Ureter (tissue), 1 donor: ENCODE results near the gene CAMK1G. TPM values are rescaled to one million over a fixed set of nuclear protein-coding genes. Genes with fewer than 3 reads are reported as not detected.
A peak's percentile ranks its signal among the peaks of the same experiment; 100 is the strongest.

Experiments
- DNase-seq: peaks from one replicate; pipeline ENCODE4 v3.0.0-alpha.2; 2020; ENCODE audit warnings: low spot score
- total RNA-seq: library from RNA; stranded (reverse); gene quantifications from one replicate; pipeline ENCODE4 v1.2.4, GENCODE V29; 2023
- donor health status: DM: yes; HTN: yes; CAD: no.

Gene CAMK1G
- total RNA-seq, 1 donor from 2014 or later, result 0.68 TPM

GRCh38 chr1:209619696-209620486, 36.4 kb downstream of the CAMK1G start:
- no peak for DNase-seq

DNA sequence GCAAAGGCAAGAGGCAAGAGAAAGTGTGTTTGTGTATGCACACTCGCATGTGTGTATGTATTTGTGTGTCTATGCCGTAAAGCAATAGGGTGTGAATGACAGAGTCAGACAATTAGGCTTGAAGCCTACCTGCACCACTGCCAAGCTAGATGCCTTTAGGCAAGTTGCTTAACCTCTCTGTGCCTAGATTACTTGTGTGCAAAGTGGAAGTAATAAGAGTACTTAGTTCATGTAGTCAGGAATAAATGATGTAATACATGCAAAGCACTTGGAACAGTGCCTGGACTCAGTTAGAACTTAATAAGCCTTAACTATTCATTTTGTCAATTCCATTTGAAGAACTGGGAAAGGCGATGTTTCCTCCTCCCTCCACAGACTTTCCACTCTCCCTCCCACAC, 37.0 kb downstream of the CAMK1G start:
- DNase-seq, result no peak

DNA sequence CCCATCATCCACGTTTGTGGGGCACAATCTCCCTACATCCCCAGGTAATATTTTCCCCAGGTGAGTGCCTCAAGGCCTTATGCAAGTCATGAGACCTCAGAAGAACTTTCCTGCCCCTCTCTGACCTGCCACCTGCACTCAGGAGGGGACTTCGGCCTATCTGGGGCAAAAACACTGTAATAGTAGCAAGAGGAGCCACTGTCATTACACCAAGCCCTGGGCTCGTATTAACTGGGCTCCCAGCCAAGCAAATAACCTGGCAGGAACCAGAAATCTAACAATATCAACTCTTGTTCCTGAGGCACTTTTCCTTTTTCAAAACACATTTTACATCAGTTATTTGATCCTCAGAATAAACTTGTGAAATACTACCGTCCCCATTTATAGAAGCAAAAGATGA, 37.8 kb downstream of the CAMK1G start:
- no peak for DNase-seq

- no peak for DNase-seq
These were observed 38.5 kb downstream of the CAMK1G start for GRCh38 chr1:209621741-209622655.

- DNase-seq, result no peak
These were observed 39.6 kb downstream of the CAMK1G start for GRCh38 chr1:209622841-209623829.

DNA sequence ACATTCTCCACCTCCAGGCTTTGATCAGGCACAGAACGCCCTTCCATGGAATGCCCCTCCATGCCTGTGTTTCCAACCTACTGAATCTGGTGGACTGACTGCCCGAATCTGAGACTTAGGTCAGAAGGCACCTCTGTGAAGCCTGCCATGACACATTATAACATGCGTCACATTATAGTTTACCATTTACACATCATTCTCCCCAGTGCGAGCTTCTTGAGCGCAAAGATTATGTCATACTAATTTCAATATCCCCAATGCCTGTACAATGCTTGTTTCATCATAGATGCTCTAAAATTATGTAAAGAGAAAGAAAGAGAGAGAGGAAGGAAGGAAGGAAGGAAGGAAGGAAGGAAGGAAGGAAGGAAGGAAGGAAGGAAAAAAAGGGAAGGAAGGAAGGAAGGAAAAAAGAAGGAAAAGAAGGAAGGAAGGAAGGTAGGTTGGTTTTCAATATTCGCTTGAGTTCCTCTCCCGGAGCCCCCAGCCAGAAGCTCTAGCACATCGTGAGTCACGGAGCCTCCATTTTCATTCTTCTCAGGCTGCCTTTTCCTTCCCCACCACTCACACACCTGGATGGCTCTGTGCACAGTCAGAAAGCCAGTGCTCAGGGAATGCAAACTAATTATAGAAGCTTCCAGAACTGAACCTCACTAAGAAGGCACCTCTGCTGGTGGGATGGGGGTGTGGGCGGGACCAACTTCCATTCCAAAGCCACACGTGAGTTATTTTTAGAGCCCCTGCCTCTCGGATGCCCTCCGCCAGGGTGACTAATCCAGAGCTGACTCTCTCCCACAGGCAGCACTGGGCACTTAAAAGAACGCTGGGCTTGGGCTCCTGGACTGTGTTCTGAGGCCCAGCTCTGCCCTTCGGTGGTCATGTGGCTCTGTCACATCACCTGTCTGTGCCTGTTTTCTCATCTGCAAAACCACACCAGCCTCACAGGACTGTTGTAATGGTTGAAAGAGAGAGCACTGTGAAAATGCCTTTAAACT, 41.3 kb downstream of the CAMK1G start:
- no peak for DNase-seq

DNA sequence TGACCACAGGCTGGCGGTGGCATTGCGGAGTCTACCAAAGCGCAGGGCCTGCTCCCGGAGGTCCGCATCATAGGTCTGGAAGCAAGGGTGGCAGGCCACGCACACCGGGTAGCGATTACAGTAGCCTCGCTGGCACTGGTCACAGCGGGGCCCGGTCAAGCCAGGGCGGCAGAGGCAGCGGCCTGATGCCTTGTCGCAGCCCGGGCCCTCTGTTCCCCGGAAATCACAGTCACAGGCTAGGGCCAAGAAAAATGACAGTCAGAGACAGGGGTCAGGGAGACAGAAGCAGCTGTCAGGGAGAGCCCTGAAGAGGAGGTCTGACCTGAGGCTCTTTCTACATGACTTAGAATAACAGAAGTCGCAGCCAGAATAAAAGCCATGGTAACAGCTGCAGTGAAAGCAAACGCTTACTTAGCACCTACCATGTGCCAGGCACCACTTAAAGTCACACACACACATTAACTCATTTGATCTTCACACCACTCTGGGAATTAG, 42.3 kb downstream of the CAMK1G start:
- DNase-seq, result no peak

DNA sequence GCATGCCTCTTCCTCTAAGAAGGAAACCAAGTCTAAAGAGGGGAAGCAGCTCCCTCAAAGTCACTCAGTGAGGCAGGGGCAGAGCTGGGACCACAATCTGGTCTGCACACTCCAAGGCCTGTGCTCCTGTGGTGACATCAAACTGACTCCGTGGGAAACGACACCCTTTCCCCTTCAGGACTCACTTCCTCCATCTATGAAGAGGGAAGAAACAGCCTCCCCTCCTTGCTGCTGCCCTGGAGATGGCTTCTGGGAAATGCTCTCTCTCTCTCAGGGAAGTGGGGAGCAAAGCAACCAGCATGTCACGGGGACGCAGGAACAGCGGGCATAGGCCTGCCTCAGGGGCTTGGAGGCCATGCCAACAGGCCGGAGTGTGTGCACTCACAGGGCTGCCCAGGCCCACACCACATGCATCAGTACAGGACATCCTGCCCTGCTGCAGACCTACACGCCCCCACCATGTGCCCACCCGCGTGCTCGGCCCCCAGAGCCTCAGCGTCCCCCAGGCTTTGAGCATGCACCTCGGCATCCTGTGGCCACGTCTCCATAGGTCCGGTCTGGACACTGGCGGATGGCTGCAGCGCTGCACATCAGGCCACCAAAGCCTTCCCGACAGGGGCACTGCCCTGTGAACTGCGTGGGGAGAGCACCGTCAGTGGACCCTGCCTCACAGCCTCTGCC, 43.0 kb downstream of the CAMK1G start:
- DNase-seq, result no peak

DNA sequence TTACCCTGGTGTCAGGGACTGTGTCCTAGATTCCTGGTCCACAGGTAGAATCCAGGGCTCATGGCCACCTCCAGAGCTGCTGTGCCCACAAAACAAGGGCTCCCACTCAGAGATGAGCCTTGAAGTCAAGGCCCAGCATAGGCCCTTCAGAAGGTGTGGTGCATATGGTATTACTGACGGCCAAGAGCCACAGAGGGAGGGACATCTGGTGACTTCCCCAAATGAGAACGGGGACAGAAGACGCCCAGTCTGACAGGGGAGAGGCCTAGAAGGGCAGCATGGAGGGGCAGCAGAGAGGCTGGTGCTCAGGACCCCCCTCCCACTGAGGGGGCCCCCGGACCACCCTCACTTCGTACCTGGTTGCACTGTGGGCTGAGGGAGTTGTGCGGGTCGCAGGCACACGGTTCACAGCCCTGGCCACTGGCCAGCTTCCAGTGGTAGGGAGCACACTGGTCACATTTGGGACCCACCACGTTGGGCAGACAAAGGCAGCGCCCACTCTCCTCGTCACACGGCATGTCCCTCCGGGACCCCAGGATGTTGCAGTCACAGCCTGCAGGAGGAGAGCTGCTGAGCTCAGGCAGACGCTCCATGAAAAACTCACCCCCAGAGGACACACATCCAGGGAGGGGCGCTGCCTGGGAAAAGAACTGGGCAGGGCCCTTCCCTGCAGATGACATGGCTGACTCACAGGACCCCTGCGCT, 43.7 kb downstream of the CAMK1G start:
- no peak for DNase-seq

DNA sequence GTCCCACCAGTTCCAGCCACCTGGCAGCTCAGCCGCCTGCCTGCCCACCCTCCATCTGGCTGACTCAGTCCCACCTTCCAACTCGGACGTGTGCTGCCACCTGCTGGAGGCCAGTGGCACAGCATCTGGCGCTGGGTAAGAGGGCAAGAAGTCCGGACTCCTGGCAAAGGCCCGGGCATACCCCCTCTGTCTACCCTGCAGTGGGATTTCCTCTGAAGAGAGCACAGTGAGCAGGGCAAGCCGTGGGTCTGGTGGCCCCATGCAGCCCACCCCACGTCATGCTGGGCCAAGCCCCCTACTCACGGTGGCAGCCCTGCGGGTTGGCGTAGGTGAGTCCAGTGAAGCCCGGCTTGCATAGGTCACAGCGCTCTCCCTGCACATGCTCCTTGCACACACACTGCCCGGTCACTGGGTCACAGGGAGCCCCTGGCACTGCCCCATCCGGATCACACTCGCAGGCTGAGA, 44.2 kb downstream of the CAMK1G start:
- peak; percentile 63 for DNase-seq

DNA sequence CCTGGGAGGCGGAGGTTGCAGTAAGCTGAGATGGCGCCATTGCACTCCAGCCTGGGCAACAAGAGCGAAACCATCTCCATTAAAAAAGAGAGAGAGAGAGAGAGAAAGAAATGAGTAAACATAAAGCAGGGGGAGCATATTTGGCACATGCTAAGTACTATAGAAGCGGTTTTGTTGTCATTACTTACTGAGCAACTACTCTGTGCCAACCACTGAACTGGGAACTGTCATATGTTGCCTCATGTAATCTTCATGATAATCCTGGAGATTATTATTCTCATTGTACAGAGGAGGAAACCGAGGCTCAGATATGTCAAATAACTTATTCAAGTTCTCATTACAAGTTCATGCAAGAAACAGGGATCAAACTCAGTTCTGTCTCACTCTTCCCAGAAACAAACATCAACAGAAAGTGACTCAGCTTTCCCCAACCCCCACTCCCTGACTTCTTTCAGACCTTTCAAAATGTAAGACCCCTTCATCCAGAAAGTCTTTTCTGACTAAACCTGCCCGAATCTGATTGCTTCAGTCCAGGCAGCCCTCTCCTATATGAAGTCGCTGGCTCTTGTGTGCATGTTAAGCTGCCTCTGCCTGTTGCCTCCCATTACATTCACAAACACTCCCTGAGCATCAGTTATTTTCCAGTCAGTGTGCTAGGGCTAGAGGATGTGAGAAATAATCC, 45.2 kb downstream of the CAMK1G start:
- DNase-seq, result no peak

- no peak for DNase-seq
These were observed 46.3 kb downstream of the CAMK1G start for GRCh38 chr1:209629621-209630382.

- no peak for DNase-seq
These were observed 47.1 kb downstream of the CAMK1G start for GRCh38 chr1:209630383-209631225.

DNA sequence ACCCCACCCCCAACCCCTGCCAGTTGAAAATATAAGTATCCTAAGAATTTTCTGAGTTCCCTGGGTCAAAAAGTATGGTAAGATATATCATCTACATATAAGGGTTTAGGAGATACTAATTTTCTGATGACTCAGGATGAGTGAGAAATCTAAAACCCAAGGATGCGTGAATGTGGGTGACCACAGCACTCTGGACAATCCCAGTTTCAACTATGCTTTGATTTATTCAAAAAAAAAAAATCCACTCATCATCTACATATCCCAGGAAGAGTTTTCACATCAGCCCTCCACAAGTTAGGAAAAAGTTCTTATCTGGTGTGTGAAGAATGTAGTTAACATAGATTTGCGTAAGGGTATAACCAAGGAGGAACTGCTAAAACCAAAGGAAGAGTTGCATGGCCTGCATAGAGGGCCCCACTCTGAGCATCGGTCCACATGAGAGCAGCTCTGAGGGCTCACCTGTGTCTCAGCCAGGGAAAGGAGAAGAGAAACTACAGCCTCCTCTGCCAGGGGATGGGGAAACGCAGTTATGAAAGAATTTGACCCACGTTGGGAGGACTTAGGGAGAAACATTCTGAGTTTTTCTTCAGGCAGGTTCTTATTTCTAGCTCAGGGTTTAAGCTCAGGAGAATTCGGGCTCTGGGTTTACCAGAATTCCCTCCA, 50.0 kb downstream of the CAMK1G start:
- no peak for DNase-seq

DNA sequence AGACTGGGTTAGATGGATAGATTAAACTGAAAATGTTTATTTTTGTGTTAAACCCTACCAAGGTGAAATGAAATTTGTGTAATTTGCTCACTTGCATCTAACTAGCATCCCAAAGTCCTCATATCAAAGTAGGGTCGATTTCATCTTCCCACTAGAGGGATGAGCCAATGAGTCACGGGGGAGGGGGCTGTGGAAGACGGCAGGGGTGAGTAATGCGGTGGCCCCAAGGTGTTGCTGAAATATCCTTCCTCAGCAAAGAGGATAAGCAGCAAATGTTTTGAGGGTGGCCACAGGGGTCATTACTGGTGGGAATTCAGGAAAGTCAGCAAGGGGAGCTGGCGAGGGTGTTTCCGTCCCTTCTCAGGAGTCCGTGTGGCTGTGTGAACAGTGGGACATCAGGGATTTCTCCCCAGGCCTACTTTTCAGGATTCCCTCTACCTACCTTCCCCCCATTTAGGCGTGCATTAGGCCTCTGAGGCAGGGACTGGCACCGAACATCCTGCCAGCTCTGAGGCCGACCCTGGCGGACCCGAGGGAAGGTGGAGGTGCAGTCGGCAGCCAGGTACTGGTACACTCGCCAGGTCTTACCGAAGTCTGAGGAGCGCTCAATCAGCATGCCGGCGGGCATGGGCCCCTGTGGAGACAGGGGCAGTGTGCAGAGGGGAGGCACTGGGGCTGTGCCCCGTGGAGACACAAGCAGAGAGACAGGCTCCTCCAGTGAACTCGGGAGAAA, 50.7 kb downstream of the CAMK1G start:
- no peak for DNase-seq
